KMS-11 (cell line): ENCODE data around the gene ZKSCAN8.

Experiments
- H2AFZ ChIP-seq: fragments of 200-600 bp; sonication (generic); 2 replicates; pipeline ENCODE4 v1.6.1; 2016; ENCODE audit warnings: antibody characterized with exemption, mixed run types, low read depth
- H3K27ac ChIP-seq: fragments of 200-600 bp; sonication (generic); 2 replicates; pipeline ENCODE4 v1.6.1; 2016; ENCODE audit warnings: mild to moderate bottlenecking, mixed run types
- H3K27me3 ChIP-seq: fragments of 200-600 bp; sonication (generic); 2 replicates; pipeline ENCODE4 v1.6.1; 2017; ENCODE audit warnings: mild to moderate bottlenecking, low read depth, mixed run types, moderate library complexity; ENCODE audit not compliant: insufficient read depth
- H3K36me3 ChIP-seq: fragments of 200-600 bp; sonication (generic); 2 replicates; pipeline ENCODE4 v1.6.1; 2017; ENCODE audit warnings: mild to moderate bottlenecking, mixed run types; ENCODE audit not compliant: insufficient read depth
- H3K4me1 ChIP-seq: fragments of 200-600 bp; sonication (generic); 2 replicates; pipeline ENCODE4 v1.6.1; 2016; ENCODE audit warnings: mild to moderate bottlenecking, low read depth, mixed run types; ENCODE audit not compliant: poor library complexity, severe bottlenecking
- H3K4me2 ChIP-seq: fragments of 200-600 bp; sonication (generic); 2 replicates; pipeline ENCODE4 v1.7.0; 2016; ENCODE audit warnings: mild to moderate bottlenecking, mixed run types
- H3K4me3 ChIP-seq: fragments of 200-600 bp; sonication (generic); IDR thresholded peaks from 2 replicates; pipeline ENCODE4 v1.6.1; 2017; ENCODE audit warnings: low read depth, low read length, mixed read lengths; ENCODE audit not compliant: insufficient read depth
- H3K79me2 ChIP-seq: fragments of 200-600 bp; sonication (generic); 2 replicates; pipeline ENCODE4 v1.6.1; 2016; ENCODE audit warnings: low read depth, mixed run types; ENCODE audit not compliant: insufficient read depth
- H3K9ac ChIP-seq: fragments of 200-600 bp; sonication (generic); 2 replicates; pipeline ENCODE4 v1.6.1; 2016; ENCODE audit warnings: mild to moderate bottlenecking, mixed run types
- H4K20me1 ChIP-seq: fragments of 200-600 bp; sonication (generic); 2 replicates; pipeline ENCODE4 v1.6.1; 2016; ENCODE audit warnings: mild to moderate bottlenecking, mixed run types; ENCODE audit not compliant: insufficient read depth
- TF ChIP-seq, protein P1 (sequence below): fragments of 200-600 bp; sonication (generic); conservative IDR thresholded peaks from 2 replicates; pipeline ENCODE4 v1.6.1; 2017; ENCODE audit warnings: low read depth, mild to moderate bottlenecking, antibody characterized with exemption, low read length, moderate library complexity, mixed read lengths

ZKSCAN8 gene

DNA sequence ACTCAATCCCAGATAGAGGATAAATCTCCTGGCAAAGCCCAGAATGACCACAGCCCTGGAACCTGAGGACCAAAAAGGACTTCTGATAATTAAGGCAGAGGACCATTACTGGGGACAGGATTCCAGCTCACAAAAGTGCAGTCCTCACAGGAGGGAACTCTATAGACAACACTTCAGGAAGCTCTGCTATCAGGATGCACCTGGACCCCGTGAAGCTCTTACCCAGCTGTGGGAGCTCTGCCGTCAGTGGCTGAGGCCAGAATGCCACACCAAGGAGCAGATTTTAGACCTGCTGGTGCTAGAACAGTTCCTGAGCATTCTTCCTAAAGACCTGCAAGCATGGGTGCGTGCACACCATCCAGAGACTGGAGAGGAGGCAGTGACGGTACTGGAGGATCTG is 16.3 kb upstream of the ZKSCAN8 start:
- peak overlapping the region; percentile 46; the same call in 1 of the 2 replicates for H3K4me2 ChIP-seq
- H3K9ac ChIP-seq, result no peak overlapping the region
- H3K27me3 ChIP-seq, result no peaks in the 10 kb centered on the region
- H3K4me1 ChIP-seq, result peaks cover 12% of the 10 kb centered on the region
- TF ChIP-seq, protein P1, sequence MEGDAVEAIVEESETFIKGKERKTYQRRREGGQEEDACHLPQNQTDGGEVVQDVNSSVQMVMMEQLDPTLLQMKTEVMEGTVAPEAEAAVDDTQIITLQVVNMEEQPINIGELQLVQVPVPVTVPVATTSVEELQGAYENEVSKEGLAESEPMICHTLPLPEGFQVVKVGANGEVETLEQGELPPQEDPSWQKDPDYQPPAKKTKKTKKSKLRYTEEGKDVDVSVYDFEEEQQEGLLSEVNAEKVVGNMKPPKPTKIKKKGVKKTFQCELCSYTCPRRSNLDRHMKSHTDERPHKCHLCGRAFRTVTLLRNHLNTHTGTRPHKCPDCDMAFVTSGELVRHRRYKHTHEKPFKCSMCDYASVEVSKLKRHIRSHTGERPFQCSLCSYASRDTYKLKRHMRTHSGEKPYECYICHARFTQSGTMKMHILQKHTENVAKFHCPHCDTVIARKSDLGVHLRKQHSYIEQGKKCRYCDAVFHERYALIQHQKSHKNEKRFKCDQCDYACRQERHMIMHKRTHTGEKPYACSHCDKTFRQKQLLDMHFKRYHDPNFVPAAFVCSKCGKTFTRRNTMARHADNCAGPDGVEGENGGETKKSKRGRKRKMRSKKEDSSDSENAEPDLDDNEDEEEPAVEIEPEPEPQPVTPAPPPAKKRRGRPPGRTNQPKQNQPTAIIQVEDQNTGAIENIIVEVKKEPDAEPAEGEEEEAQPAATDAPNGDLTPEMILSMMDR, result no peak
- no peaks in the 10 kb centered on the region for H4K20me1 ChIP-seq
- no peak overlapping the region for H3K27ac ChIP-seq
- peaks cover 4% of the 10 kb centered on the region; the same call in 1 of the 2 replicates for H3K36me3 ChIP-seq
- H3K79me2 ChIP-seq, result no peaks in the 10 kb centered on the region
- no peak overlapping the region for H3K4me3 ChIP-seq
- no peak overlapping the region for H2AFZ ChIP-seq

DNA sequence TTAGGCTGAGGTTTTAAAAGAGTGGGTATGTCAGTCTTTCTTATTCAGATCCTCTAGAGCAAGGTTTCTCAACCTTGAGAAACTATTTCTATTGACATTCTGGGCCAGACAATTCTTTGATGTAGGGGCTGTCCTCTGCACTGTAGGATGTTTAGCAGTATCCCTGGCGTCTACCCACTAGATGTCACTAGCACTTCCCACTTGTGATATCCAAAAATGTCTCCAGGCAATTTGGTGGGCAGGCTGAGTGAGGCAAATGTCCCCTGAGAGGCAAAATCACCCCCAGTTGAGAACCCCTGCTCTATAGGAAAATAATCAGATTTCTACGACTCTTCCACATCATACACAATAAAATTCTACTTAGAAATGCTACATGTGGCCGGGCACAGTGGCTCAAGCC is 7.7 kb upstream of the ZKSCAN8 start:
- Histone ChIP-seq H3K36me3 (peaks cover 4% of the 10 kb centered on the region; the same call in 1 of the 2 replicates), H3K79me2 (peaks cover 8% of the 10 kb centered on the region), H3K27me3 (no peaks in the 10 kb centered on the region), H3K4me1 (peaks cover 29% of the 10 kb centered on the region), H3K27ac (no peak overlapping the region), H4K20me1 (no peaks in the 10 kb centered on the region), H2AFZ (no peak overlapping the region), H3K4me3 (no peak overlapping the region), H3K4me2 (no peak overlapping the region), H3K9ac (no peak overlapping the region)
- TF ChIP-seq, protein P1, result 0 out of 2 replicates have a peak, but pooled peaks have one; percentile 18

DNA sequence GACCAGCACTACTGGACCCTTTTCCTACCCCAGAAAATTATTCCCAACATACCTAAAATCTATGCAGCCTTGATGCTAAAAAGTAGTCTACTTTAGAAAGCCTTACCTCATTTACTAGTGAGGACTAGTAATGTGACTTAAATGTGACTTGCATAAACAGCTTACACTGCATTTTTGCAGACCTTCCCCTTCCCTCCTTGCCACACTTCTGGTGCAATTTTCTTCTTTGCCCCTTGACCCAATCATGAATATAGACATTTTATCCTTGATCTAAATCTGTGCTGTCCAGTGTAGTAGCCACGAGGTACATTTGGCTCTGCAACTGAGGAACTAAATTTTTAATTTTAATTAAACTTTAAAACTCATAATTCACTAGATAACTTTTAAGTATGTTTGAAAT is 7.0 kb upstream of the ZKSCAN8 start:
- Histone ChIP-seq H3K9ac (no peak overlapping the region), H3K27me3 (no peaks in the 10 kb centered on the region), H3K36me3 (no peaks in the 10 kb centered on the region), H2AFZ (no peak overlapping the region), H3K79me2 (peaks cover 8% of the 10 kb centered on the region), H3K4me1 (peaks cover 33% of the 10 kb centered on the region), H4K20me1 (no peaks in the 10 kb centered on the region), H3K27ac (no peak overlapping the region), H3K4me3 (no peak overlapping the region), H3K4me2 (no peak overlapping the region)
- TF ChIP-seq, protein P1, result no peak

DNA sequence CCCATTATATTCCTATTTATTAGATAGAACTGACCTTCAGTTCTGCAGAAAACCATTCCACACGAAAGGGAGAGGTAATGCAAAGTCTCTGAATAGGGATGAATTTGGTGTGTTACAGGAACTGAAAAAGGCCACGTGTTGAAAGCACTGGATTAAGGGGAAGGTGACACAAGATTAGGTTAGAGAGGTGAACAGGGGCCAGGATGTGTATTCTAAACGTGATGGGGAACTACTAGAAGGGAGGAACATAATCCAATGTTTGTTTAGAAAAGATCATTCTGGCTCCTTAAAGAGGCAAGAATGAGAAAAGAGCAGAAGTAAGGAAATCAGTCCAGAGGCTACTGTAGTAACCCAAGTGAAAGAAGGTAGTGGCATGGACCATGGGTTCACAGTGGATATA is 6.3 kb upstream of the ZKSCAN8 start:
- Histone ChIP-seq H3K4me3 (no peak overlapping the region), H3K4me1 (peaks cover 40% of the 10 kb centered on the region), H3K27me3 (no peaks in the 10 kb centered on the region), H3K4me2 (peak overlapping the region; percentile 79; the same call in 1 of the 2 replicates), H3K36me3 (no peaks in the 10 kb centered on the region), H3K79me2 (peaks cover 8% of the 10 kb centered on the region), H3K27ac (no peak overlapping the region), H2AFZ (no peak overlapping the region), H4K20me1 (no peaks in the 10 kb centered on the region), H3K9ac (no peak overlapping the region)
- TF ChIP-seq, protein P1, result no peak
